NB4 (cell line): ENCODE measurements around the gene NGDN.

Experiments
- DNase-seq: peaks from one replicate; pipeline ENCODE4 v3.0.0; 2010; ENCODE audit warnings: low read depth
- H3K4me3 ChIP-seq: one replicate; pipeline ENCODE4 v1.5.1; 2011; ENCODE audit warnings: mild to moderate bottlenecking, low read depth, low read length, moderate library complexity
- CTCF ChIP-seq: IDR thresholded peaks from one replicate; pipeline ENCODE4 v1.5.1; 2012; ENCODE audit warnings: low read depth, low read length
- MAX ChIP-seq: IDR thresholded peaks from 2 replicates; pipeline ENCODE4 v1.6.1; 2011; ENCODE audit warnings: low read depth, low read length
- MYC ChIP-seq: IDR thresholded peaks from 2 replicates; pipeline ENCODE4 v1.6.1; 2011; ENCODE audit warnings: low read depth, low read length
- POLR2A ChIP-seq: IDR thresholded peaks from 2 replicates; pipeline ENCODE4 v1.6.1; 2011; ENCODE audit warnings: mild to moderate bottlenecking; ENCODE audit not compliant: insufficient read length; ENCODE audit errors: extremely low read depth

Gene NGDN

GRCh38 chr14:23443881-23444280 lies 25.6 kb upstream of the NGDN start:
- H3K4me3 ChIP-seq = no peak overlapping the region
- no peak for TF ChIP-seq MYC
- TF ChIP-seq POLR2A = no peak
- TF ChIP-seq MAX = no peak
- no peak for TF ChIP-seq CTCF
- DNase-seq = no peak

- DNase-seq = no peak
- TF ChIP-seq CTCF = no peak
- no peak for TF ChIP-seq POLR2A
- no peak for TF ChIP-seq MAX
- no peak for TF ChIP-seq MYC
- H3K4me3 ChIP-seq = no peak overlapping the region
Observed at GRCh38 chr14:23444314-23444713, 25.2 kb upstream of the NGDN start.

- H3K4me3 ChIP-seq = no peak overlapping the region
- TF ChIP-seq CTCF (no peak), MAX (no peak), POLR2A (no peak), MYC (no peak)
- no peak for DNase-seq
Observed at GRCh38 chr14:23445773-23446172, 23.7 kb upstream of the NGDN start.

GRCh38 chr14:23446291-23446851 lies 23.1 kb upstream of the NGDN start:
- no peak for TF ChIP-seq POLR2A
- TF ChIP-seq MAX = no peak
- no peak for TF ChIP-seq MYC
- TF ChIP-seq CTCF = no peak
- no peak overlapping the region for H3K4me3 ChIP-seq
- DNase-seq = no peak

GRCh38 chr14:23447361-23448350 lies 21.8 kb upstream of the NGDN start:
- no peak overlapping the region for H3K4me3 ChIP-seq
- TF ChIP-seq MAX (no peak), MYC (no peak), POLR2A (no peak)
- DNase-seq = no peak

GRCh38 chr14:23449314-23449713 lies 20.2 kb upstream of the NGDN start:
- DNase-seq = no peak
- TF ChIP-seq POLR2A = no peak
- TF ChIP-seq CTCF = no peak
- TF ChIP-seq MAX = no peak
- TF ChIP-seq MYC = no peak
- H3K4me3 ChIP-seq = no peak overlapping the region
